PC-9 (cell line): ENCODE results near the gene RGS7.

Experiments
- EZH2 ChIP-seq: fragments of 200-600 bp; sonication (generic); IDR thresholded peaks from 2 replicates; pipeline ENCODE4 v1.8.0; 2017; ENCODE audit warnings: antibody characterized with exemption, low read depth
- TF ChIP-seq, protein P1 (sequence below): fragments of 200-600 bp; sonication (generic); conservative IDR thresholded peaks from 2 replicates; pipeline ENCODE4 v1.6.1; 2017; ENCODE audit warnings: mixed run types, antibody characterized with exemption, mild to moderate bottlenecking, moderate library complexity

DNA sequence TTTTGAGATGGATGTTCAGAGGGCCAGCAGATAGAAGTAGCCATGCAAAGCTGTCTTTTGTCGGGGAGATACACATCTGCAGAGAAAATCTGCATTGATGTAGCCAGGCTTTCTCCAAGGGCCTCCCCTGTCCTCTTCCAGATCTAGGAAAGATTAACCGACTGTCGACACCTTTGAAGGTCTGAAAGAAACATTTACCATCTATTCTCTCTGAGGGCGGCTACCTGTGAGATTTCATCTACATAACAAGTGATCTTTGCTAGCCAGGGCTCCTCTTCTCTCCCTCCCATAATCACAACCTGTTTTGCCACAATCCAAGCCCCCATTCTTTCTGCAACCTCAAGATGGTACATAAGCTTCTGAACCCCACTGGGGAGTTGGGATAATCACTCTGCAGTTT is 193.6 kb downstream of the RGS7 start:
- TF ChIP-seq, protein P1, sequence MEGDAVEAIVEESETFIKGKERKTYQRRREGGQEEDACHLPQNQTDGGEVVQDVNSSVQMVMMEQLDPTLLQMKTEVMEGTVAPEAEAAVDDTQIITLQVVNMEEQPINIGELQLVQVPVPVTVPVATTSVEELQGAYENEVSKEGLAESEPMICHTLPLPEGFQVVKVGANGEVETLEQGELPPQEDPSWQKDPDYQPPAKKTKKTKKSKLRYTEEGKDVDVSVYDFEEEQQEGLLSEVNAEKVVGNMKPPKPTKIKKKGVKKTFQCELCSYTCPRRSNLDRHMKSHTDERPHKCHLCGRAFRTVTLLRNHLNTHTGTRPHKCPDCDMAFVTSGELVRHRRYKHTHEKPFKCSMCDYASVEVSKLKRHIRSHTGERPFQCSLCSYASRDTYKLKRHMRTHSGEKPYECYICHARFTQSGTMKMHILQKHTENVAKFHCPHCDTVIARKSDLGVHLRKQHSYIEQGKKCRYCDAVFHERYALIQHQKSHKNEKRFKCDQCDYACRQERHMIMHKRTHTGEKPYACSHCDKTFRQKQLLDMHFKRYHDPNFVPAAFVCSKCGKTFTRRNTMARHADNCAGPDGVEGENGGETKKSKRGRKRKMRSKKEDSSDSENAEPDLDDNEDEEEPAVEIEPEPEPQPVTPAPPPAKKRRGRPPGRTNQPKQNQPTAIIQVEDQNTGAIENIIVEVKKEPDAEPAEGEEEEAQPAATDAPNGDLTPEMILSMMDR, result no peak
- no peak for TF ChIP-seq EZH2
